SU-DHL-6 (cell line): Measurements from ENCODE around the gene SDCBP2.

Experiments used
- H2AFZ ChIP-seq: fragments of 200-600 bp; sonication (generic); 2 replicates; pipeline ENCODE4 v1.6.1; 2014; ENCODE audit warnings: low read depth, mild to moderate bottlenecking, moderate library complexity, mixed read lengths, antibody characterized with exemption, low read length; ENCODE audit not compliant: severe bottlenecking
- H3F3A ChIP-seq: fragments of 200-600 bp; shearing (Covaris generic); 2 replicates; pipeline ENCODE4 v1.6.0; 2016; ENCODE audit warnings: antibody characterized with exemption, mild to moderate bottlenecking; ENCODE audit not compliant: insufficient read depth
- H3K27ac ChIP-seq: fragments of 200-600 bp; sonication (generic); 2 replicates; pipeline ENCODE4 v1.5.1; 2016; ENCODE audit warnings: low read depth, mild to moderate bottlenecking, low read length, moderate library complexity, mixed read lengths
- H3K27me3 ChIP-seq: fragments of 200-600 bp; sonication (generic), shearing (Covaris generic); 2 replicates; pipeline ENCODE4 v1.6.0; 2014; ENCODE audit warnings: mild to moderate bottlenecking, low read length
- H3K36me3 ChIP-seq: fragments of 200-600 bp; sonication (generic); 2 replicates; pipeline ENCODE4 v1.6.1; 2014; ENCODE audit warnings: mild to moderate bottlenecking, low read length, mixed read lengths
- H3K4me2 ChIP-seq: fragments of 300-600, 200-600 bp; shearing (Covaris generic), sonication (generic); 2 replicates; pipeline ENCODE4 v1.6.0; 2014; ENCODE audit warnings: low read length, low read depth, mild to moderate bottlenecking; ENCODE audit not compliant: poor library complexity, severe bottlenecking
- H3K4me3 ChIP-seq: fragments of 200-600 bp; sonication (generic); 2 replicates; pipeline ENCODE4 v1.5.1; 2014; ENCODE audit warnings: antibody characterized with exemption, low read length, mild to moderate bottlenecking, mixed read lengths; ENCODE audit not compliant: insufficient read depth, poor library complexity, severe bottlenecking
- H3K79me2 ChIP-seq: fragments of 200-600 bp; sonication (generic); 2 replicates; pipeline ENCODE4 v1.6.1; 2014; ENCODE audit warnings: mild to moderate bottlenecking, low read length, moderate library complexity; ENCODE audit not compliant: insufficient read depth
- H3K9ac ChIP-seq: fragments of 200-600 bp; sonication (generic); 2 replicates; pipeline ENCODE4 v1.7.0; 2014; ENCODE audit warnings: mild to moderate bottlenecking, low read length
- H3K9me2 ChIP-seq: fragments of 200-600 bp; sonication (generic); replicated peaks from 2 replicates; pipeline ENCODE4 v1.6.1; 2014; ENCODE audit warnings: low read length; ENCODE audit not compliant: insufficient read depth
- H3K9me3 ChIP-seq: fragments of 200-600 bp; sonication (generic); 2 replicates; pipeline ENCODE4 v1.6.1; 2014; ENCODE audit warnings: low read length, mixed read lengths; ENCODE audit not compliant: insufficient read depth
- H4K20me1 ChIP-seq: fragments of 200-600 bp; sonication (generic); 2 replicates; pipeline ENCODE4 v1.6.1; 2014; ENCODE audit warnings: low read depth, mild to moderate bottlenecking, antibody characterized with exemption, low read length, moderate library complexity, mixed read lengths
- EZH2phosphoT487 ChIP-seq: fragments of 200-600 bp; sonication (generic), shearing (Covaris generic); conservative IDR thresholded peaks from 2 replicates; pipeline ENCODE4 v1.6.1; 2018; ENCODE audit warnings: mild to moderate bottlenecking, antibody characterized with exemption, low read length, moderate library complexity, mixed read lengths
- TF ChIP-seq, protein P1 (sequence below): fragments of 200-600 bp; sonication (generic); IDR thresholded peaks from one replicate; pipeline ENCODE4 v1.5.1; 2017; ENCODE audit warnings: antibody characterized with exemption, mild to moderate bottlenecking, low read length, moderate library complexity; ENCODE audit not compliant: insufficient read depth, poor library complexity, severe bottlenecking

SDCBP2 gene

DNA sequence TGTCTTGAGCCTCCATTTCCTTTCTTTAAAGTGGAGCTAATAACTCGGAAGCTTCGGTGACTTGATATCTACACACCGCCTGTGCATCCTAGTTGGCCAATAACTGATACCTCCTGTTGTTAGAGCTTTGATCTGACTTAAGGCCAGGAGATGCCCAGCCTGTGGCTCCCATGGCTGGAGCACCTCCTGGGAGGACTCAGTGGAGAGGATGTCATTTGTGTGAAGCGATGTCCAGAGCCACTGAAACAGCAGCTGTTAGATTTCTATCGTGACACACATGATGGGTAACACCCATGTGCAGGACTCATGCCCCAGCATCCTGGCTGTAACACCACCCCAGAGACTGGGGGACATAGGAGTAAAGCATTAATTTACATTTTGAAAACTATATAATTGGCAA, 30.8 kb downstream of the SDCBP2 start:
- H4K20me1 ChIP-seq = no peaks in the 10 kb centered on the region
- no peaks in the 10 kb centered on the region for H3K9me3 ChIP-seq
- no peak overlapping the region for H3K4me3 ChIP-seq
- no peak overlapping the region for H2AFZ ChIP-seq
- H3K9ac ChIP-seq = no peak overlapping the region
- no peak overlapping the region for H3K4me2 ChIP-seq
- H3K27ac ChIP-seq = no peak overlapping the region
- H3F3A ChIP-seq = no peaks in the 10 kb centered on the region
- no peaks in the 10 kb centered on the region for H3K9me2 ChIP-seq
- no peaks in the 10 kb centered on the region for H3K79me2 ChIP-seq
- TF ChIP-seq, protein P1, sequence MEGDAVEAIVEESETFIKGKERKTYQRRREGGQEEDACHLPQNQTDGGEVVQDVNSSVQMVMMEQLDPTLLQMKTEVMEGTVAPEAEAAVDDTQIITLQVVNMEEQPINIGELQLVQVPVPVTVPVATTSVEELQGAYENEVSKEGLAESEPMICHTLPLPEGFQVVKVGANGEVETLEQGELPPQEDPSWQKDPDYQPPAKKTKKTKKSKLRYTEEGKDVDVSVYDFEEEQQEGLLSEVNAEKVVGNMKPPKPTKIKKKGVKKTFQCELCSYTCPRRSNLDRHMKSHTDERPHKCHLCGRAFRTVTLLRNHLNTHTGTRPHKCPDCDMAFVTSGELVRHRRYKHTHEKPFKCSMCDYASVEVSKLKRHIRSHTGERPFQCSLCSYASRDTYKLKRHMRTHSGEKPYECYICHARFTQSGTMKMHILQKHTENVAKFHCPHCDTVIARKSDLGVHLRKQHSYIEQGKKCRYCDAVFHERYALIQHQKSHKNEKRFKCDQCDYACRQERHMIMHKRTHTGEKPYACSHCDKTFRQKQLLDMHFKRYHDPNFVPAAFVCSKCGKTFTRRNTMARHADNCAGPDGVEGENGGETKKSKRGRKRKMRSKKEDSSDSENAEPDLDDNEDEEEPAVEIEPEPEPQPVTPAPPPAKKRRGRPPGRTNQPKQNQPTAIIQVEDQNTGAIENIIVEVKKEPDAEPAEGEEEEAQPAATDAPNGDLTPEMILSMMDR = no peak
- TF ChIP-seq EZH2phosphoT487 = no peak
- H3K36me3 ChIP-seq = no peaks in the 10 kb centered on the region
- no peaks in the 10 kb centered on the region for H3K27me3 ChIP-seq

DNA sequence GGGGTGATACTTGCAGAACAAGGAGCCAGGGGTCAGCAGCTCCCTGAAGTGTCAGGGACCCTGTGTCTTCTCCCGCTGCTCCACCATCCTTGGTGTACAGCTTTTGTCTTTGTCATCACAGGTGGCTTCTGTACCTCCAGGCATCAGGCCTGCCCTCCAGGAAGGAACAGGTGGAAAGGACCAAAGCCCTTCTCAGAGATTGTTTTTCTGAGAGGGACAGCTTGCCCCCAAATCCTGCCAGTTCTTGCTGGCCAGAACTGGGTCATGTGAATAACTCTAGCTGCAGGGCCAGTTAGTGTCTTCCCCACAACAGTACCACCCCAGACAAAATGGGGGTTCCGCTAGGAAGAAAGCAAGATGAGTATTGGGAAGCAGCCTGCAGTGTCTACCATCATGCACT, 31.5 kb downstream of the SDCBP2 start:
- Histone ChIP-seq H3K9ac (no peak overlapping the region), H4K20me1 (no peaks in the 10 kb centered on the region), H3K4me2 (no peak overlapping the region), H3K27me3 (no peaks in the 10 kb centered on the region), H3K4me3 (no peak overlapping the region), H2AFZ (no peak overlapping the region), H3K9me2 (no peaks in the 10 kb centered on the region), H3K9me3 (no peaks in the 10 kb centered on the region), H3K36me3 (no peaks in the 10 kb centered on the region), H3K79me2 (no peaks in the 10 kb centered on the region), H3F3A (no peaks in the 10 kb centered on the region), H3K27ac (no peak overlapping the region)
- no peak for TF ChIP-seq EZH2phosphoT487
- TF ChIP-seq, protein P1 = no peak

DNA sequence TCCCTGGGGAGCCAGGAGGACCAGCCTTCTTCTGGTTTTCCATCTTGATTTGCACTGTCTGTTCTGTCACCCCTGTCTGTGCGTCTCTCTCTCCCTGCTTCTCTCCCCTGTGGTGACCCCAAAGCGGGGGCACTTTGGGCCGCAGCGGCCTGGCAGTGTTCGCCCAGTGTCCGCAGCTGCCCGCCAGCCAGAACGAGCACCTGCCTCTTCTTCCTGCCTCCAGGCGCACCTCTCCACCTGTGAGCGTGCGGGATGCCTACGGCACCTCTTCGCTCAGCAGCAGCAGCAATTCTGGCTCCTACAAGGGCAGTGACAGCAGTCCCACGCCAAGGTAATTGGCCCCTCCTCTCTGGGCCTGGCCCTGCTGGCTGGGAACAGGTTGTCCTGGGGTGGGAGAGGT, 32.0 kb downstream of the SDCBP2 start:
- H3K9ac ChIP-seq = no peak overlapping the region
- H3K36me3 ChIP-seq = no peaks in the 10 kb centered on the region
- H3K9me2 ChIP-seq = no peaks in the 10 kb centered on the region
- H3F3A ChIP-seq = no peaks in the 10 kb centered on the region
- no peaks in the 10 kb centered on the region for H3K27me3 ChIP-seq
- H3K27ac ChIP-seq = no peak overlapping the region
- no peak overlapping the region for H2AFZ ChIP-seq
- no peak overlapping the region for H3K4me2 ChIP-seq
- H3K9me3 ChIP-seq = no peaks in the 10 kb centered on the region
- no peaks in the 10 kb centered on the region for H3K79me2 ChIP-seq
- H4K20me1 ChIP-seq = no peaks in the 10 kb centered on the region
- H3K4me3 ChIP-seq = no peak overlapping the region
- TF ChIP-seq, protein P1 = no peak

DNA sequence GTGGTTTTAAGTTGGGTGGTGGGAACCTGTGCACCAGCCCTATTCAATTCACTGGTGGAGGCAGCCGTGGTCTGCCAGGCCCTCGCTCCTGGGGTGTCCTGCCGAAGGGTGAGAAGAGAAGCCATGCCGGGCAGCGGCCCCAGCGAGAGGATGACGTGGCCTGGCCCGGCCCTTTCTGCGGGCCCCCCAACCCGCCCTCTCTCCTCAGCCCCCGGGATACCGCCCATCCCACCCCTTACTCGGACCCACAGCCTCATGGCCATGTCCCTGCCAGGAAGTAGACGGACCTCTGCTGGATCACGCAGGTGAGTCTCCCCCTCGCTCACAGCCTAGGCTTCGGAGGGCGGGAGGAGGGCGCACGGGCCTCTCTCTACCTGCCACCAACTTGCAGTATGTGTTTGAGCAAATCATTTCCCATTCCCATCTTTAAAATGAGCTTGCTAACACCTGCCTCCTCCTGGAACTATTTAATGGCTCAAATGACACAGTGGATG, 32.8 kb downstream of the SDCBP2 start:
- no peak overlapping the region for H3K27ac ChIP-seq
- H3K79me2 ChIP-seq = no peaks in the 10 kb centered on the region

More for the DNA sequence above, 32.8 kb downstream of the SDCBP2 start:
- no peak overlapping the region for H3K4me2 ChIP-seq
- TF ChIP-seq EZH2phosphoT487 = no peak
- TF ChIP-seq, protein P1 = no peak
- H3K9ac ChIP-seq = no peak overlapping the region
- H3K9me3 ChIP-seq = no peaks in the 10 kb centered on the region
- H3K27me3 ChIP-seq = no peaks in the 10 kb centered on the region
- no peaks in the 10 kb centered on the region for H3K36me3 ChIP-seq
- no peaks in the 10 kb centered on the region for H3F3A ChIP-seq
- no peaks in the 10 kb centered on the region for H4K20me1 ChIP-seq
- H2AFZ ChIP-seq = no peak overlapping the region
- no peaks in the 10 kb centered on the region for H3K9me2 ChIP-seq
- no peak overlapping the region for H3K4me3 ChIP-seq
